Motor neuron (in vitro differentiated cells): ENCODE measurements around the gene TRIM51. TPM values are rescaled to one million over a fixed set of nuclear protein-coding genes. Genes with fewer than 3 reads are reported as not detected.

ENCODE experiments used
- ATAC-seq, 8 experiments: fragments of 200-7000 bp; cut with Tn5 transposase; replicated peaks in 6 of 8; 2 replicates each; pipeline ENCODE4 v1.8.0; 2021; ENCODE audit warnings: mild to moderate bottlenecking in 8 of 8, moderate library complexity in 8 of 8
- H3K27ac ChIP-seq, 2 donors: fragments of 250-450 bp; sonication (Bioruptor Pico); 2 replicates each; pipeline ENCODE4 v1.9.0; 2021; ENCODE audit warnings: antibody characterized with exemption in 2 of 2, mild to moderate bottlenecking in 2 of 2, moderate library complexity in 1 of 2
- H3K4me1 ChIP-seq, 2 donors: fragments of 250-450 bp; sonication (Bioruptor Pico); replicated peaks in 1 of 2; 2 replicates each; pipeline ENCODE4 v1.6.1; 2021; ENCODE audit warnings: antibody characterized with exemption in 2 of 2, mild to moderate bottlenecking in 2 of 2, moderate library complexity in 1 of 2
- H3K4me3 ChIP-seq, 5 donors: fragments of 250-450 bp; sonication (Bioruptor Pico); 2 replicates each; pipeline ENCODE4 v1.9.0; 2021; ENCODE audit warnings: antibody characterized with exemption in 5 of 5, mild to moderate bottlenecking in 5 of 5, moderate library complexity in 4 of 5
- WGBS, 10 experiments: fragments of 450-650 bp; shearing (Covaris generic); methylation state at CpG; one replicate each; pipeline ENCODE4 v1.0.0; 2022; 5-methylcytosine and 5-hydroxymethylcytosine counted together
- in situ Hi-C, 9 experiments: fragments of 400-800 bp; cut with MboI; loops; one replicate each; pipeline ENCODE4 v1.15.0; 2021; ENCODE audit warnings: low sequenced_read_pairs in 9 of 9, low pct_unique_long_range_greater_than_20kb in 2 of 9; ENCODE audit not compliant: unreplicated experiment in 9 of 9
- total RNA-seq, 8 experiments: library from RNA; unstranded; fragments of 300-600 nt; gene quantifications; 2 replicates each; pipeline versions ENCODE4 v1.2.3 to v1.2.4, GENCODE V29; 2022

TRIM51 gene
- total RNA-seq, 8 experiments from 2014 or later = not detected

GRCh38 chr11:55920537-55920936 is 37.4 kb downstream of the TRIM51 start:
- Histone ChIP-seq H3K27ac (no peak overlapping the region), H3K4me1 (no peaks in the 10 kb centered on the region), H3K4me3 (no peak overlapping the region)
- in situ Hi-C loops = no loop called here
- ATAC-seq = no peak
- 0 to 100% (median 60%) methylated on average over 1 to 3 of the region's 5 CpGs; no CpG with 5 or more reads in 1 of the 10 experiments for WGBS, 10 experiments

DNA sequence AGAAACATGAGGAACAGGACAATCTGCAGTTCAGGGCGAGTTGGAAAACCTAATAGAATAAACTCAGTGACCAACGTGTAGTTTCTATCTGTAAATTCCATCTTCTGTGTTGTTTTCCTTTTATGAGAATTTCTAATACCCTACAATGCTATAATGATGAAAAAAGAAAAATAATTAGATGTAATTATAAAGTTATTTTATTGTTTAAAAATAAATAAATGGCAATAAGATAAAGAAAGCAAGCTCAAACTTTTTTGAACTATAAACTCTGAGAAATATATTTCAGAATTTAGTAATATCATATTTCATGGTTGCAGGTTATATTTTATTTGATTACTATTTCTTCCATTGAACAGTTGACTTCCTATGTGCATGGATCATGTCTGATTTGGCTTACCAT is 53.2 kb downstream of the TRIM51 start, which contains the start of gene OR5I1:
TSS of gene OR5I1 (minus strand) at position 101 of the 400 bp plus-strand sequence. CDS start at position 101, 0 bp downstream.
- ATAC-seq = no peak
- Histone ChIP-seq H3K4me3 (no peak within 1 kb of the TSS), H3K4me1 (no peaks in the 10 kb centered on the region), H3K27ac (no peak within 1 kb of the TSS)
- 0 to 89% (median 67%) methylated on average over 2 of the region's 2 CpGs; no CpG with 5 or more reads in 1 of the 10 experiments for WGBS, 10 experiments
- in situ Hi-C loops = loop anchor here in 5 of 9 experiments (25.0 kb wide), 2 partner anchors 851 to 1326 kb away; no protein-coding TSS in a partner anchor

Other genes starting within 250 kb of the TRIM51 start
- gene OR4P4, start 248.2 kb upstream of the TRIM51 start, total RNA-seq = under 1 TPM in 1 of 8 experiments, not detected in 7; 0.24 TPM
- gene OR4S2, start 235.0 kb upstream of the TRIM51 start, total RNA-seq = not detected
- under 1 TPM in 1 of 8 experiments, not detected in 7; 0.47 TPM for gene OR4C6, start 221.1 kb upstream of the TRIM51 start, total RNA-seq
- gene OR5D13, start 109.9 kb upstream of the TRIM51 start, total RNA-seq = under 1 TPM in 1 of 8 experiments, not detected in 7; 0.33 TPM
- gene OR5D14, start 87.7 kb upstream of the TRIM51 start, total RNA-seq = under 1 TPM in 2 of 8 experiments, not detected in 6; 0.33 to 0.36 TPM
- gene OR5L1, start 71.9 kb upstream of the TRIM51 start, total RNA-seq = under 1 TPM in 1 of 8 experiments, not detected in 7; 0.76 TPM
- gene OR5D18, start 63.7 kb upstream of the TRIM51 start, total RNA-seq = under 1 TPM in 1 of 8 experiments, not detected in 7; 0.28 TPM
- gene OR5L2, start 56.1 kb upstream of the TRIM51 start, total RNA-seq = under 1 TPM in 2 of 8 experiments, not detected in 6; 0.21 to 0.95 TPM
- under 1 TPM in 1 of 8 experiments, not detected in 7; 0.38 TPM for gene OR5D16, start 44.5 kb upstream of the TRIM51 start, total RNA-seq
- gene OR5W2, start 31.3 kb downstream of the TRIM51 start, total RNA-seq = under 1 TPM in 1 of 8 experiments, not detected in 7; 0.52 TPM
- gene OR5I1, start 53.1 kb downstream of the TRIM51 start, total RNA-seq = under 1 TPM in 2 of 8 experiments, not detected in 6; 0.21 to 0.76 TPM
- under 1 TPM in 3 of 8 experiments, not detected in 5; 0.05 to 0.33 (median 0.13) TPM for gene OR10AG1, start 86.6 kb downstream of the TRIM51 start, total RNA-seq
- gene OR5F1, start 111.3 kb downstream of the TRIM51 start, total RNA-seq = under 1 TPM in 2 of 8 experiments, not detected in 6; 0.36 to 0.95 TPM
- under 1 TPM in 5 of 8 experiments, not detected in 3; 0.04 to 0.28 (median 0.05) TPM for gene OR5AS1, start 144.4 kb downstream of the TRIM51 start, total RNA-seq
- under 1 TPM in 2 of 8 experiments, not detected in 6; 0.45 to 0.47 TPM for gene OR8I2, start 210.0 kb downstream of the TRIM51 start, total RNA-seq
- under 1 TPM in 3 of 8 experiments, not detected in 5; 0.18 to 0.59 (median 0.47) TPM for gene OR8H2, start 220.4 kb downstream of the TRIM51 start, total RNA-seq
- under 1 TPM in 1 of 8 experiments, not detected in 7; 0.49 TPM for gene OR8H3, start 239.1 kb downstream of the TRIM51 start, total RNA-seq